BE2C (cell line): Measurements from ENCODE around the gene BAG5.

Experiments used
- DNase-seq: peaks from one replicate; pipeline ENCODE4 v3.0.0-alpha.2; 2020
- H3K27me3 ChIP-seq: fragments of 250-450 bp; sonication (Bioruptor Pico); 2 replicates; pipeline ENCODE4 v1.5.1; 2020; ENCODE audit warnings: mild to moderate bottlenecking
- H3K36me3 ChIP-seq: fragments of 250-450 bp; sonication (Bioruptor Pico); 2 replicates; pipeline ENCODE4 v1.5.1; 2020; ENCODE audit warnings: mild to moderate bottlenecking
- H3K4me1 ChIP-seq: fragments of 250-450 bp; sonication (Bioruptor Pico); 2 replicates; pipeline ENCODE4 v1.5.1; 2020
- H3K4me3 ChIP-seq: 2 replicates; pipeline ENCODE4 v1.5.1; 2011; ENCODE audit warnings: low read depth, low read length
- H3K9me3 ChIP-seq: fragments of 250-450 bp; sonication (Bioruptor Pico); 2 replicates; pipeline ENCODE4 v1.5.1; 2020
- CTCF ChIP-seq: IDR thresholded peaks from 2 replicates; pipeline ENCODE4 v1.5.1; 2012; ENCODE audit warnings: mild to moderate bottlenecking, low read depth, low read length

The BAG5 gene

GRCh38 chr14:103555559-103556337 is 6.7 kb downstream of the BAG5 start:
- Histone ChIP-seq H3K4me1 (no peaks in the 10 kb centered on the region), H3K4me3 (no peak overlapping the region), H3K27me3 (no peaks in the 10 kb centered on the region), H3K9me3 (no peaks in the 10 kb centered on the region), H3K36me3 (peaks cover 11% of the 10 kb centered on the region)
- no peak for DNase-seq
- no peak for TF ChIP-seq CTCF

- Histone ChIP-seq H3K27me3 (no peaks in the 10 kb centered on the region), H3K4me3 (no peak overlapping the region), H3K9me3 (no peaks in the 10 kb centered on the region), H3K36me3 (no peaks in the 10 kb centered on the region), H3K4me1 (no peaks in the 10 kb centered on the region)
- DNase-seq: no peak
- TF ChIP-seq CTCF: no peak
Observed at GRCh38 chr14:103552846-103553210, 9.6 kb downstream of the BAG5 start.

GRCh38 chr14:103552011-103552845 is 10.2 kb downstream of the BAG5 start:
- H3K9me3 ChIP-seq: no peaks in the 10 kb centered on the region
- TF ChIP-seq CTCF: no peak
- no peak overlapping the region for H3K4me3 ChIP-seq
- H3K36me3 ChIP-seq: no peaks in the 10 kb centered on the region
- DNase-seq: no peak
- no peaks in the 10 kb centered on the region for H3K4me1 ChIP-seq
- no peaks in the 10 kb centered on the region for H3K27me3 ChIP-seq

- no peak overlapping the region for H3K4me3 ChIP-seq
- no peaks in the 10 kb centered on the region for H3K9me3 ChIP-seq
- H3K4me1 ChIP-seq: no peaks in the 10 kb centered on the region
- TF ChIP-seq CTCF: no peak
- H3K36me3 ChIP-seq: no peaks in the 10 kb centered on the region
- no peaks in the 10 kb centered on the region for H3K27me3 ChIP-seq
- no peak for DNase-seq
Observed at GRCh38 chr14:103551338-103551762, 11.1 kb downstream of the BAG5 start.

GRCh38 chr14:103550451-103551337 is 11.8 kb downstream of the BAG5 start:
- DNase-seq: no peak

More at GRCh38 chr14:103550451-103551337, 11.8 kb downstream of the BAG5 start:
- Histone ChIP-seq H3K27me3 (no peaks in the 10 kb centered on the region), H3K4me3 (no peak overlapping the region), H3K4me1 (no peaks in the 10 kb centered on the region), H3K9me3 (no peaks in the 10 kb centered on the region), H3K36me3 (no peaks in the 10 kb centered on the region)
- no peak for TF ChIP-seq CTCF
